Lower leg skin (tissue), 4 donors: ENCODE measurements around the gene MXD1. TPM values are rescaled to one million over a fixed set of nuclear protein-coding genes. Genes with fewer than 3 reads are reported as not detected.

Experiments
- DNase-seq, 2 donors: peaks; one replicate each; pipeline ENCODE4 v3.0.0-alpha.2; 2019; ENCODE audit warnings: low spot score in 2 of 2
- H3K4me3 ChIP-seq: fragments of 200-600 bp; sonication (generic); 2 replicates; pipeline ENCODE4 v1.5.1; 2017; ENCODE audit warnings: mild to moderate bottlenecking, low read depth; ENCODE audit not compliant: poor library complexity, severe bottlenecking
- CTCF ChIP-seq, 3 donors: fragments of 450-650 bp; IDR thresholded peaks; one replicate each; pipeline ENCODE4 v1.5.1; 2016; ENCODE audit warnings: antibody characterized with exemption in 3 of 3, mild to moderate bottlenecking in 3 of 3, moderate library complexity in 2 of 3
- POLR2A ChIP-seq, 2 donors: fragments of 450-650 bp; IDR thresholded peaks; one replicate each; pipeline ENCODE4 v1.6.1; 2016 to 2017; ENCODE audit warnings: antibody characterized with exemption in 2 of 2, mild to moderate bottlenecking in 1 of 2, moderate library complexity in 1 of 2
- WGBS, 2 donors: methylation state at CpG; one replicate each; pipeline ENCODE4 v1.1.5; 2018; 5-methylcytosine and 5-hydroxymethylcytosine counted together
- intact Hi-C: fragments of 100-400 bp; cut with DNase I; formaldehyde crosslinking; loops from one replicate; pipeline ENCODE4 v1.15.0; 2023; ENCODE audit warnings: low total_unique reads
- total RNA-seq, 4 donors: library from RNA; depleted of rRNA; stranded (reverse); fragments of >200 nt; gene quantifications; one replicate each; pipeline ENCODE4 v1.1.0, GENCODE V29; 2016

MXD1 gene
- total RNA-seq, 4 donors from 2014 or later, result 19.1 to 26.6 (median 23.9) TPM

GRCh38 chr2:69931832-69932595, 17.1 kb downstream of the MXD1 start:
- 80 to 88% methylated on average over 7 of the region's 7 CpGs for WGBS, 2 donors
- DNase-seq, result no peak
- intact Hi-C loops, result no loop called here
- no peak overlapping the region for H3K4me3 ChIP-seq
- TF ChIP-seq POLR2A (IDR thresholded peaks at IDR 0.05) (no peak), CTCF (IDR thresholded peaks at IDR 0.05) (no peak)

- 59 to 78% methylated on average over 1 of the region's 1 CpG for WGBS, 2 donors
- TF ChIP-seq CTCF (IDR thresholded peaks at IDR 0.05) (no peak), POLR2A (IDR thresholded peaks at IDR 0.05) (no peak)
- no peak for DNase-seq
- intact Hi-C loops, result no loop called here
- no peak overlapping the region for H3K4me3 ChIP-seq
Measured at GRCh38 chr2:69932596-69932922, 17.6 kb downstream of the MXD1 start.

GRCh38 chr2:69933254-69933828, 18.4 kb downstream of the MXD1 start:
- no peak for DNase-seq

GRCh38 chr2:69933839-69934613, 19.1 kb downstream of the MXD1 start:
- H3K4me3 ChIP-seq, result no peak overlapping the region
- TF ChIP-seq POLR2A (IDR thresholded peaks at IDR 0.05) (no peak), CTCF (IDR thresholded peaks at IDR 0.05) (no peak)
- intact Hi-C loops, result no loop called here
- WGBS, 2 donors, result 74 to 77% methylated on average over 4 of the region's 4 CpGs
- no peak for DNase-seq

More at GRCh38 chr2:69933254-69933828, 18.4 kb downstream of the MXD1 start:
- intact Hi-C loops, result no loop called here
- H3K4me3 ChIP-seq, result no peak overlapping the region
- TF ChIP-seq CTCF (IDR thresholded peaks at IDR 0.05) (no peak), POLR2A (IDR thresholded peaks at IDR 0.05) (no peak)

- intact Hi-C loops, result no loop called here
Measured at GRCh38 chr2:69934614-69934908, 19.7 kb downstream of the MXD1 start.

More at GRCh38 chr2:69934614-69934908, 19.7 kb downstream of the MXD1 start:
- 63 to 74% methylated on average over 1 of the region's 1 CpG for WGBS, 2 donors
- DNase-seq, result no peak
- H3K4me3 ChIP-seq, result no peak overlapping the region
- TF ChIP-seq POLR2A (IDR thresholded peaks at IDR 0.05) (no peak), CTCF (IDR thresholded peaks at IDR 0.05) (no peak)
